Effector memory CD4-positive, alpha-beta T cell (primary cell): ENCODE data around the gene HSPB6.

ENCODE experiments used
- DNase-seq, 3 donors: peaks; one replicate each; pipeline ENCODE4 v3.0.0-alpha.2; 2020
- H3K27ac ChIP-seq: 2 replicates; pipeline ENCODE4 v1.7.0; 2013; ENCODE audit warnings: mild to moderate bottlenecking, low read length, moderate library complexity; ENCODE audit not compliant: insufficient read depth, poor library complexity, severe bottlenecking
- H3K27me3 ChIP-seq: replicated peaks from 2 replicates; pipeline ENCODE4 v1.7.0; 2013; ENCODE audit warnings: mild to moderate bottlenecking, low read length; ENCODE audit not compliant: insufficient read depth, control insufficient read depth, poor library complexity, severe bottlenecking
- H3K36me3 ChIP-seq: 2 replicates; pipeline ENCODE4 v1.7.0; 2013; ENCODE audit warnings: mild to moderate bottlenecking, low read length, moderate library complexity; ENCODE audit not compliant: control insufficient read depth, insufficient read depth
- H3K4me1 ChIP-seq: 2 replicates; pipeline ENCODE4 v1.7.0; 2013; ENCODE audit warnings: low read length, mild to moderate bottlenecking; ENCODE audit not compliant: control insufficient read depth, insufficient read depth, poor library complexity, severe bottlenecking
- H3K4me3 ChIP-seq: 2 replicates; pipeline ENCODE4 v1.7.0; 2013; ENCODE audit warnings: low read length, low read depth, mild to moderate bottlenecking; ENCODE audit not compliant: insufficient read depth, poor library complexity, severe bottlenecking
- H3K9me3 ChIP-seq: 2 replicates; pipeline ENCODE4 v1.7.0; 2013; ENCODE audit warnings: mild to moderate bottlenecking, low read length, moderate library complexity; ENCODE audit not compliant: control insufficient read depth

Gene HSPB6

DNA sequence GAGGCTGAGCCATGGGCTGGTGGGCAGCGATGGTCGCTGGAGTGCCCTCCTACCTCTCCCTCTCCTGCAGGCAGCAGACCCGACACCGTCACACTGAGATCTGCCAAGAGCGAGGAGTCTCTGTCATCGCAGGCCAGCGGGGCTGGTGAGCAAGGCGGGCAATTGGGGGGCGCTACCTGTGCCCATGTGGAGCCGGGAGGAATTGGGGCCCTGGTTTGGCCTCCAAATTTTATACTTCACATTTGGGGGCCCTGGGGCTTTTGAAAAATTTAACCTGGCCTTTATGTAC is 28.5 kb upstream of the HSPB6 start:
- Histone ChIP-seq H3K9me3 (no peaks in the 10 kb centered on the region), H3K27me3 (no peaks in the 10 kb centered on the region), H3K27ac (no peak overlapping the region), H3K4me3 (no peak overlapping the region), H3K4me1 (no peaks in the 10 kb centered on the region), H3K36me3 (peaks cover 5% of the 10 kb centered on the region)
- DNase-seq = no peak

- no peak for DNase-seq
- H3K9me3 ChIP-seq = no peaks in the 10 kb centered on the region
These were observed 27.9 kb upstream of the HSPB6 start for GRCh38 chr19:35784503-35785338.

DNA sequence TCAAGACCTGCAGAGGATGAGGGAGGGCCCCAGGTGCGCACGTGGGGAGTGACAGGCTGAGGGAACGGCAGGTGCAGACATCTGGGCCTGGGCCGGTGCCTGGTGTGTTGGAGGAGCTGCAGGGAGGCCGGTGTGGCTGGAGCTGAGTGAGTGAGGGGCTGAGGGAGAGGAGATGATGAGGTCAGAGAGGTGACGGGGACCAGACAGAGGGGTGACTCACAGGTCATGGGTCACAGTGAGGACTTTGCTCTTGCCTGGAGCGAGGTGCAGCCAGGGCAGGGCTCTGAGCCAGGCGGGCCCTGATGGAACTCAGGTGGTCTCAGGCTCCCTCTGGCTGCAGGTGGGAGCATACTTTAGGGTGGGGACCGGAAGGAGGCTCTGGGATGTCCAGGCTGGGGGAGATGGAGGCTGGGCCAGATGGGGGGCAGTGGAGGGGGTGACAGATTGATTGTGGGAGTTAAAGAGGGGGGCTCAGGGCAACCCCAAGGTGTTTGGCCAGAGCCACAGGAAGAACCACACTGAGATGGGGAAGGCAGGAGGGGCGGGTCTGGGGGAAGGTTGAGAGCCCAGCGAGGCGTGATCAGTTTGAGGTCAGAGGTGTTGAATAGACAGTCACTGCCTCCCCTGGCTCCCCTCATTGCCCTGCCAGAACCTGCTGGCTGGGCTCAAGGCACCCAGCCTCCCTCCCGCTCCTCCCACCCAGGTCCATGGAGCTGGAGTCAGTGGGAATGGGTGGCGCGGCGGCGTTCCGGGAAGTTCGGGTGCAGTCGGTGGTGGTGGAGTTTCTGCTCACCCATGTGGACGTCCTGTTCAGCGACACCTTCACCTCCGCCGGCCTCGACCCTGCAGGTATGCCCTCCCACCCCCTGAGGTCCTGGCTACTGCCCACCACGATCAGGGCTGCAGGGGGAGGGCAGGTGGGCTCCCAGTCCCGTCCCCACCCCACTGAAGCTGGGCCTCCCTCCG is 26.9 kb upstream of the HSPB6 start:
- Histone ChIP-seq H3K9me3 (no peaks in the 10 kb centered on the region), H3K4me1 (no peaks in the 10 kb centered on the region), H3K27me3 (no peaks in the 10 kb centered on the region), H3K27ac (no peak overlapping the region), H3K4me3 (no peak overlapping the region), H3K36me3 (peaks cover 5% of the 10 kb centered on the region)
- DNase-seq = no peak

More at GRCh38 chr19:35784503-35785338, 27.9 kb upstream of the HSPB6 start:
- Histone ChIP-seq H3K4me1 (no peaks in the 10 kb centered on the region), H3K27me3 (no peaks in the 10 kb centered on the region), H3K4me3 (no peak overlapping the region), H3K27ac (no peak overlapping the region), H3K36me3 (peaks cover 5% of the 10 kb centered on the region)

GRCh38 chr19:35782589-35782988 is 25.8 kb upstream of the HSPB6 start:
- no peak for DNase-seq
- H3K36me3 ChIP-seq = peaks cover 5% of the 10 kb centered on the region
- H3K9me3 ChIP-seq = no peaks in the 10 kb centered on the region

GRCh38 chr19:35781650-35782049 is 24.8 kb upstream of the HSPB6 start:
- Histone ChIP-seq H3K27ac (no peak overlapping the region), H3K4me3 (no peak overlapping the region), H3K4me1 (no peaks in the 10 kb centered on the region), H3K36me3 (peaks cover 5% of the 10 kb centered on the region), H3K9me3 (no peaks in the 10 kb centered on the region), H3K27me3 (no peaks in the 10 kb centered on the region)
- no peak for DNase-seq

More at GRCh38 chr19:35782589-35782988, 25.8 kb upstream of the HSPB6 start:
- Histone ChIP-seq H3K4me3 (no peak overlapping the region), H3K27ac (no peak overlapping the region), H3K27me3 (no peaks in the 10 kb centered on the region), H3K4me1 (no peaks in the 10 kb centered on the region)

- Histone ChIP-seq H3K4me3 (no peak overlapping the region), H3K27me3 (no peaks in the 10 kb centered on the region), H3K36me3 (peaks cover 5% of the 10 kb centered on the region), H3K27ac (no peak overlapping the region), H3K9me3 (no peaks in the 10 kb centered on the region), H3K4me1 (peaks cover 7% of the 10 kb centered on the region)
- no peak for DNase-seq
These were observed 23.9 kb upstream of the HSPB6 start for GRCh38 chr19:35780717-35781116.

- Histone ChIP-seq H3K27me3 (no peaks in the 10 kb centered on the region), H3K4me3 (no peak overlapping the region), H3K4me1 (peaks cover 8% of the 10 kb centered on the region), H3K27ac (no peak overlapping the region), H3K9me3 (no peaks in the 10 kb centered on the region), H3K36me3 (peaks cover 5% of the 10 kb centered on the region)
- no peak for DNase-seq
These were observed 23.2 kb upstream of the HSPB6 start for GRCh38 chr19:35780058-35780457.

DNA sequence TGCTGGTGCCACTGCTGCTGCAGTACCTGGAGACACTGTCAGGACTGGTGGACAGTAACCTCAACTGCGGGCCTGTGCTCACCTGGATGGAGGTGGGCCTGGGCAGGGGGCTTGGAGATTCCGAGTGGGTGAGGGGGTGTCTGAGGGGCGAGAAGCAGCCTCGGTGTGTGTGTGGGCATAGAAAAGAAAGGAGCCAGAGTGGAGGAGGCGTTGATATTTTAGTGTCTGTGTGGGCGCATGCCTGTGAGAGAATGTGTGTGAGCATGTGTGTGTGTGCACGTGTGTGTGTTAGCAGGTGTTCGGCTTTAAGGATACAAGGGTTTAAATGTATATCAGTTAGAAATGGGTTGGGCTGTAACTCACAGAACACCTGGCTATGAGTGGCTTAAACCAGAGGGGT is 22.2 kb upstream of the HSPB6 start:
- Histone ChIP-seq H3K4me3 (no peak overlapping the region), H3K27ac (no peak overlapping the region), H3K36me3 (peaks cover 5% of the 10 kb centered on the region), H3K9me3 (no peaks in the 10 kb centered on the region), H3K27me3 (no peaks in the 10 kb centered on the region), H3K4me1 (peaks cover 17% of the 10 kb centered on the region)
- no peak for DNase-seq

- no peak for DNase-seq
- Histone ChIP-seq H3K27ac (no peak overlapping the region), H3K9me3 (no peaks in the 10 kb centered on the region), H3K4me3 (no peak overlapping the region), H3K36me3 (peaks cover 3% of the 10 kb centered on the region), H3K4me1 (peaks cover 17% of the 10 kb centered on the region), H3K27me3 (no peaks in the 10 kb centered on the region)
These were observed 21.1 kb upstream of the HSPB6 start for GRCh38 chr19:35777961-35778360.
